Activated T-cell treated with anti-CD3 and anti-CD28 coated beads, Interleukin-2, amount 50 U/mL, for 24 hours (primary cell): ENCODE measurements around the gene NTRK3.

Source experiments
- DNase-seq: peaks from one replicate; pipeline ENCODE4 v3.0.0-alpha.2; 2020
- H3K27ac Mint-ChIP-seq: 2 replicates; pipeline ENCODE4 v1.8.0; 2020; ENCODE audit warnings: mild to moderate bottlenecking, mixed read lengths
- H3K27me3 Mint-ChIP-seq: 2 replicates; pipeline ENCODE4 v1.8.0; 2020; ENCODE audit warnings: mixed read lengths
- H3K36me3 Mint-ChIP-seq: 2 replicates; pipeline ENCODE4 v1.8.0; 2020; ENCODE audit warnings: low read depth, mixed read lengths
- H3K4me1 Mint-ChIP-seq: 2 replicates; pipeline ENCODE4 v1.8.0; 2020; ENCODE audit warnings: low read depth, mixed read lengths
- H3K4me3 Mint-ChIP-seq: 2 replicates; pipeline ENCODE4 v1.8.0; 2020; ENCODE audit warnings: mild to moderate bottlenecking, moderate library complexity, mixed read lengths
- H3K9me3 Mint-ChIP-seq: 2 replicates; pipeline ENCODE4 v1.8.0; 2020; ENCODE audit warnings: mixed read lengths

The NTRK3 gene

GRCh38 chr15:87961851-87962420 lies 294.6 kb downstream of the NTRK3 start:
- no peak overlapping the region for H3K27ac Mint-ChIP-seq
- H3K36me3 Mint-ChIP-seq: no peaks in the 10 kb centered on the region
- no peaks in the 10 kb centered on the region for H3K9me3 Mint-ChIP-seq
- H3K4me1 Mint-ChIP-seq: no peaks in the 10 kb centered on the region
- no peak for DNase-seq
- peaks cover 23% of the 10 kb centered on the region for H3K27me3 Mint-ChIP-seq
- H3K4me3 Mint-ChIP-seq: no peak overlapping the region

GRCh38 chr15:87959662-87960061 lies 296.9 kb downstream of the NTRK3 start:
- Mint-ChIP-seq H3K36me3 (no peaks in the 10 kb centered on the region), H3K4me1 (no peaks in the 10 kb centered on the region), H3K27me3 (peaks cover 25% of the 10 kb centered on the region), H3K4me3 (no peak overlapping the region), H3K9me3 (no peaks in the 10 kb centered on the region), H3K27ac (no peak overlapping the region)
- no peak for DNase-seq

GRCh38 chr15:87959080-87959479 lies 297.5 kb downstream of the NTRK3 start:
- DNase-seq: no peak
- H3K36me3 Mint-ChIP-seq: no peaks in the 10 kb centered on the region
- H3K27me3 Mint-ChIP-seq: peaks cover 25% of the 10 kb centered on the region
- no peak overlapping the region for H3K4me3 Mint-ChIP-seq
- no peaks in the 10 kb centered on the region for H3K9me3 Mint-ChIP-seq
- no peaks in the 10 kb centered on the region for H3K4me1 Mint-ChIP-seq
- no peak overlapping the region for H3K27ac Mint-ChIP-seq

GRCh38 chr15:87955284-87955909 lies 301.1 kb downstream of the NTRK3 start:
- peaks cover 12% of the 10 kb centered on the region for H3K27me3 Mint-ChIP-seq
- no peaks in the 10 kb centered on the region for H3K4me1 Mint-ChIP-seq

GRCh38 chr15:87954793-87955192 lies 301.7 kb downstream of the NTRK3 start:
- Mint-ChIP-seq H3K27ac (no peak overlapping the region), H3K36me3 (no peaks in the 10 kb centered on the region), H3K27me3 (peaks cover 12% of the 10 kb centered on the region), H3K4me1 (no peaks in the 10 kb centered on the region), H3K9me3 (no peaks in the 10 kb centered on the region), H3K4me3 (no peak overlapping the region)
- no peak for DNase-seq

More at GRCh38 chr15:87955284-87955909, 301.1 kb downstream of the NTRK3 start:
- DNase-seq: no peak
- Mint-ChIP-seq H3K4me3 (no peak overlapping the region), H3K9me3 (no peaks in the 10 kb centered on the region), H3K27ac (no peak overlapping the region), H3K36me3 (no peaks in the 10 kb centered on the region)

- no peak for DNase-seq
Measured at GRCh38 chr15:87952736-87953287, 303.7 kb downstream of the NTRK3 start.

GRCh38 chr15:87949575-87950223 lies 306.8 kb downstream of the NTRK3 start:
- no peak overlapping the region for H3K4me3 Mint-ChIP-seq
- no peak for DNase-seq
- H3K27me3 Mint-ChIP-seq: no peaks in the 10 kb centered on the region
- no peak overlapping the region for H3K27ac Mint-ChIP-seq
- H3K36me3 Mint-ChIP-seq: no peaks in the 10 kb centered on the region
- H3K9me3 Mint-ChIP-seq: no peaks in the 10 kb centered on the region
- no peaks in the 10 kb centered on the region for H3K4me1 Mint-ChIP-seq

More at GRCh38 chr15:87952736-87953287, 303.7 kb downstream of the NTRK3 start:
- Mint-ChIP-seq H3K4me3 (no peak overlapping the region), H3K36me3 (no peaks in the 10 kb centered on the region), H3K9me3 (no peaks in the 10 kb centered on the region), H3K4me1 (no peaks in the 10 kb centered on the region), H3K27me3 (peaks cover 4% of the 10 kb centered on the region), H3K27ac (no peak overlapping the region)

GRCh38 chr15:87949151-87949574 lies 307.4 kb downstream of the NTRK3 start:
- no peak for DNase-seq
- Mint-ChIP-seq H3K27me3 (no peaks in the 10 kb centered on the region), H3K27ac (no peak overlapping the region), H3K4me1 (no peaks in the 10 kb centered on the region), H3K36me3 (no peaks in the 10 kb centered on the region), H3K9me3 (no peaks in the 10 kb centered on the region), H3K4me3 (no peak overlapping the region)

- H3K4me3 Mint-ChIP-seq: no peak overlapping the region
- H3K4me1 Mint-ChIP-seq: no peaks in the 10 kb centered on the region
- H3K27me3 Mint-ChIP-seq: no peaks in the 10 kb centered on the region
- DNase-seq: no peak
- no peaks in the 10 kb centered on the region for H3K9me3 Mint-ChIP-seq
- no peak overlapping the region for H3K27ac Mint-ChIP-seq
- no peaks in the 10 kb centered on the region for H3K36me3 Mint-ChIP-seq
Measured at GRCh38 chr15:87947560-87947959, 309.0 kb downstream of the NTRK3 start.

GRCh38 chr15:87945246-87945645 lies 311.3 kb downstream of the NTRK3 start:
- H3K9me3 Mint-ChIP-seq: no peaks in the 10 kb centered on the region
- DNase-seq: no peak
- H3K27me3 Mint-ChIP-seq: no peaks in the 10 kb centered on the region
- H3K36me3 Mint-ChIP-seq: no peaks in the 10 kb centered on the region
- H3K4me3 Mint-ChIP-seq: no peak overlapping the region
- no peaks in the 10 kb centered on the region for H3K4me1 Mint-ChIP-seq
- H3K27ac Mint-ChIP-seq: no peak overlapping the region

GRCh38 chr15:87944691-87945090 lies 311.8 kb downstream of the NTRK3 start:
- no peak for DNase-seq
- Mint-ChIP-seq H3K9me3 (no peaks in the 10 kb centered on the region), H3K27me3 (peaks cover 4% of the 10 kb centered on the region), H3K36me3 (no peaks in the 10 kb centered on the region), H3K4me1 (no peaks in the 10 kb centered on the region), H3K27ac (no peak overlapping the region), H3K4me3 (no peak overlapping the region)

- Mint-ChIP-seq H3K27ac (no peak overlapping the region), H3K4me1 (no peaks in the 10 kb centered on the region), H3K36me3 (no peaks in the 10 kb centered on the region), H3K27me3 (peaks cover 7% of the 10 kb centered on the region), H3K4me3 (no peak overlapping the region), H3K9me3 (no peaks in the 10 kb centered on the region)
- DNase-seq: no peak
Measured at GRCh38 chr15:87944050-87944449, 312.5 kb downstream of the NTRK3 start.

- Mint-ChIP-seq H3K36me3 (no peaks in the 10 kb centered on the region), H3K27me3 (peaks cover 7% of the 10 kb centered on the region), H3K9me3 (no peaks in the 10 kb centered on the region), H3K4me3 (no peak overlapping the region), H3K4me1 (no peaks in the 10 kb centered on the region), H3K27ac (no peak overlapping the region)
- no peak for DNase-seq
Measured at GRCh38 chr15:87943626-87944025, 312.9 kb downstream of the NTRK3 start.

- no peaks in the 10 kb centered on the region for H3K36me3 Mint-ChIP-seq
- no peaks in the 10 kb centered on the region for H3K4me1 Mint-ChIP-seq
- no peak overlapping the region for H3K4me3 Mint-ChIP-seq
- H3K9me3 Mint-ChIP-seq: no peaks in the 10 kb centered on the region
- DNase-seq: no peak
- H3K27me3 Mint-ChIP-seq: peaks cover 7% of the 10 kb centered on the region
- no peak overlapping the region for H3K27ac Mint-ChIP-seq
Measured at GRCh38 chr15:87942316-87942715, 314.2 kb downstream of the NTRK3 start.

- Mint-ChIP-seq H3K36me3 (no peaks in the 10 kb centered on the region), H3K4me1 (no peaks in the 10 kb centered on the region), H3K27ac (no peak overlapping the region), H3K27me3 (peaks cover 12% of the 10 kb centered on the region), H3K9me3 (no peaks in the 10 kb centered on the region), H3K4me3 (no peak overlapping the region)
- no peak for DNase-seq
Measured at GRCh38 chr15:87941606-87942005, 314.9 kb downstream of the NTRK3 start.
